A549 (cell line): ENCODE results near the gene CMIP. TPM values are rescaled to one million over a fixed set of nuclear protein-coding genes. Genes with fewer than 3 reads are reported as not detected.

Experiments
- ATAC-seq, 2 experiments: fragments of 200-7000 bp in 1 of 2; fragments of >200 bp in 1 of 2; cut with Nextera tagmentation in 1 of 2; cut with Tn5 transposase in 1 of 2; 3 replicates each; pipeline versions ENCODE4 v1.8.0 to v1.9.1; 2018 to 2020; ENCODE audit warnings: mild to moderate bottlenecking in 1 of 2, moderate library complexity in 1 of 2
- CTCF ChIA-PET: fragments of 300-600 bp; sonication (Branson Sonifier 250); formaldehyde crosslinking; extraction: SDS; loops from one replicate; lab custom pipeline; 2021; ENCODE audit warnings: antibody characterized with exemption, inconsistent platforms; lab: Yijun Ruan, JAX
- POLR2A ChIA-PET: fragments of 350-600 bp; formaldehyde crosslinking; extraction: SDS; loops from one replicate; lab custom pipeline; 2021; ENCODE audit warnings: antibody characterized with exemption, inconsistent platforms; lab: Yijun Ruan, JAX
- DNase-seq, 2 experiments: peaks; one replicate each; pipeline versions ENCODE4 v3.0.0 to v3.0.0-alpha.2; 2011 to 2016; ENCODE audit warnings: low read depth in 1 of 2, low spot score in 1 of 2
- FAIRE-seq: peaks from 2 replicates; lab custom pipeline; 2011; peaks lifted over from hg19 to GRCh38; lab: Jason Lieb, UNC
- H3K27ac ChIP-seq, 2 experiments: fragments of >200 bp; sonication (Bioruptor Twin); formaldehyde crosslinking; 3 replicates each; pipeline ENCODE4 v1.5.1; 2016 to 2017
- H3K4me1 ChIP-seq: fragments of >200 bp; sonication (Bioruptor Twin); formaldehyde crosslinking; 3 replicates; pipeline ENCODE4 v1.6.1; 2016
- H3K4me2 ChIP-seq: fragments of >200 bp; sonication (Bioruptor Twin); formaldehyde crosslinking; 3 replicates; pipeline ENCODE4 v1.6.1; 2016
- H3K4me3 ChIP-seq: fragments of >200 bp; sonication (Bioruptor Twin); formaldehyde crosslinking; 3 replicates; pipeline ENCODE4 v1.5.1; 2016
- H3K9me3 ChIP-seq: fragments of >200 bp; sonication (Bioruptor Twin); formaldehyde crosslinking; 3 replicates; pipeline ENCODE4 v1.6.1; 2016
- CBX8 ChIP-seq: fragments of 200-600 bp; sonication (generic); IDR thresholded peaks from 2 replicates; pipeline ENCODE4 v1.6.1; 2016
- CHD2 ChIP-seq: fragments of 150-350 bp; IDR thresholded peaks from 2 replicates; pipeline ENCODE4 v1.6.1; 2014; ENCODE audit warnings: low read length; ENCODE audit not compliant: partially characterized antibody
- E2F6 ChIP-seq: IDR thresholded peaks from 2 replicates; pipeline ENCODE4 v1.6.1; 2012; ENCODE audit warnings: low read depth, borderline replicate concordance
- EHF ChIP-seq: fragments of 250-450 bp; sonication (Bioruptor Pico); IDR thresholded peaks from 2 replicates; pipeline ENCODE4 v1.5.0; 2020; ENCODE audit warnings: mild to moderate bottlenecking
- EHMT2 ChIP-seq: fragments of 200-600 bp; sonication (generic); IDR thresholded peaks from 2 replicates; pipeline ENCODE4 v1.6.1; 2016; ENCODE audit warnings: antibody characterized with exemption, low read depth, mild to moderate bottlenecking, moderate library complexity
- EP300 ChIP-seq, 2 experiments: fragments of >200 bp; sonication (Bioruptor Twin); formaldehyde crosslinking; IDR thresholded peaks; 2 replicates in 1 of 2; 3 replicates in 1 of 2; pipeline ENCODE4 v1.6.1; 2016 to 2017
- FOSL2 ChIP-seq, 2 experiments: fragments of 450-650 bp in 1 of 2; fragments of >200 bp in 1 of 2; sonication (Bioruptor Twin) in 1 of 2; formaldehyde crosslinking; IDR thresholded peaks; 2 replicates each; pipeline versions ENCODE4 v1.5.0 to v1.6.1; 2016 to 2020; ENCODE audit warnings: mild to moderate bottlenecking in 1 of 2, moderate library complexity in 1 of 2
- FOXS1 ChIP-seq: fragments of 250-450 bp; sonication (Bioruptor Pico); IDR thresholded peaks from 2 replicates; pipeline ENCODE4 v1.5.0; 2020; ENCODE audit warnings: mild to moderate bottlenecking, moderate library complexity
- HDAC2 ChIP-seq: fragments of 200-600 bp; sonication (generic); IDR thresholded peaks from 2 replicates; pipeline ENCODE4 v1.6.1; 2016
- HES2 ChIP-seq: fragments of >200 bp; sonication (Bioruptor Twin); formaldehyde crosslinking; IDR thresholded peaks from 2 replicates; pipeline ENCODE4 v1.6.1; 2016
- HEYL ChIP-seq: fragments of 250-450 bp; sonication (Bioruptor Pico); IDR thresholded peaks from 2 replicates; pipeline ENCODE4 v1.8.0; 2021; ENCODE audit warnings: mild to moderate bottlenecking, moderate library complexity
- HOXB13 ChIP-seq: fragments of 250-450 bp; sonication (Bioruptor Pico); IDR thresholded peaks from 2 replicates; pipeline ENCODE4 v1.5.0; 2020; ENCODE audit warnings: low read depth, mild to moderate bottlenecking, moderate library complexity
- HOXB5 ChIP-seq: fragments of 250-450 bp; sonication (Bioruptor Pico); IDR thresholded peaks from 2 replicates; pipeline ENCODE4 v1.5.0; 2020; ENCODE audit warnings: mild to moderate bottlenecking, moderate library complexity
- KDM1A ChIP-seq: fragments of 200-600 bp; sonication (generic); IDR thresholded peaks from 2 replicates; pipeline ENCODE4 v1.6.1; 2016; ENCODE audit warnings: low read depth, mild to moderate bottlenecking
- KDM5A ChIP-seq: fragments of 200-600 bp; sonication (generic); IDR thresholded peaks from 2 replicates; pipeline ENCODE4 v1.6.1; 2016; ENCODE audit warnings: antibody characterized with exemption, mild to moderate bottlenecking
- MAFK ChIP-seq: fragments of 450-650 bp; IDR thresholded peaks from 2 replicates; pipeline ENCODE4 v1.6.1; 2014; ENCODE audit not compliant: partially characterized antibody
- PBX3 ChIP-seq: IDR thresholded peaks from 2 replicates; pipeline ENCODE4 v1.6.1; 2012
- PHF8 ChIP-seq: fragments of 200-600 bp; sonication (generic); IDR thresholded peaks from 2 replicates; pipeline ENCODE4 v1.6.1; 2016; ENCODE audit warnings: low read depth, mild to moderate bottlenecking, antibody characterized with exemption, moderate library complexity, borderline replicate concordance
- RCOR1 ChIP-seq: fragments of 150-350 bp; IDR thresholded peaks from 2 replicates; pipeline ENCODE4 v1.6.1; 2014; ENCODE audit warnings: antibody characterized with exemption, low read length, low read depth
- REST ChIP-seq: fragments of 200-600 bp; sonication (generic); IDR thresholded peaks from 2 replicates; pipeline ENCODE4 v1.6.1; 2016; ENCODE audit warnings: antibody characterized with exemption, mild to moderate bottlenecking, moderate library complexity
- ZFP36 ChIP-seq: fragments of 450-650 bp; IDR thresholded peaks from 2 replicates; pipeline ENCODE4 v1.6.1; 2014; ENCODE audit warnings: borderline replicate concordance; ENCODE audit not compliant: partially characterized antibody
- ZNF302 ChIP-seq: fragments of 250-450 bp; sonication (Bioruptor Pico); IDR thresholded peaks from 2 replicates; pipeline ENCODE4 v1.9.0; 2021; ENCODE audit warnings: inconsistent platforms, mild to moderate bottlenecking, moderate library complexity
- ZSCAN20 ChIP-seq: fragments of 250-450 bp; sonication (Bioruptor Pico); IDR thresholded peaks from 2 replicates; pipeline ENCODE4 v1.8.0; 2022; ENCODE audit warnings: mild to moderate bottlenecking, moderate library complexity
- WGBS: methylation state at CpG from one replicate; pipeline ENCODE4 v1.1.6; 2017; ENCODE audit errors: missing lambda C conversion rate; 5-methylcytosine and 5-hydroxymethylcytosine counted together
- polyA plus RNA-seq, 4 experiments: library from polyadenylated mRNA; depleted of rRNA in 3 of 4; stranded (reverse); fragments of >200 nt; fragmentation: RNase III in 1 of 4; extraction: RNeasy Plus Mini Kit Qiagen cat#74134 plus additional on column Dnase treatment in 1 of 4; gene quantifications; 2 replicates in 3 of 4; 3 replicates in 1 of 4; pipeline ENCODE4 v1.2.3, GENCODE V29; 2011 to 2017

Gene CMIP
- polyA plus RNA-seq, 2 of the 4 experiments (the other 2 are of a cell fraction): 21.6 to 125 TPM

- peaks cover 71% of the 10 kb centered on the region for H3K4me1 ChIP-seq
- ATAC-seq: no peak
- FAIRE-seq: no peak
Observed at GRCh38 chr16:81627024-81627423, 182.4 kb downstream of the CMIP start.

GRCh38 chr16:81627729-81628244 lies 183.2 kb downstream of the CMIP start:
- POLR2A ChIA-PET: no interaction called here
- Histone ChIP-seq H3K4me1 (peaks cover 78% of the 10 kb centered on the region), H3K4me3 (no peak overlapping the region), H3K4me2 (no peak overlapping the region), H3K9me3 (no peaks in the 10 kb centered on the region), H3K27ac (peak overlapping the region in 1 of 2 experiments; percentile 81; a peak in 3 of 6 replicates)
- CTCF ChIA-PET: interaction anchor here (0.6 to 2.1 kb wide), 4 partner anchors 96 to 224 kb away, joined by 3 to 8 read pairs (median 6); no protein-coding TSS in a partner anchor
- 80% methylated on average over 9 of the region's 12 CpGs for WGBS
- TF ChIP-seq CHD2 (no peak), REST (no peak), CBX8 (no peak), RCOR1 (no peak)
- ATAC-seq: peak in 1 of 2 experiments; percentile 6; a peak in 1 of 6 replicates
- FAIRE-seq: no peak
- DNase-seq: no peak

More at GRCh38 chr16:81627024-81627423, 182.4 kb downstream of the CMIP start:
- ChIA-PET CTCF (interaction anchor here (2.1 kb wide), 1 partner anchor 97 kb away, joined by 8 read pairs; no protein-coding TSS in a partner anchor), POLR2A (no interaction called here)
- Histone ChIP-seq H3K4me2 (no peak overlapping the region), H3K4me3 (no peak overlapping the region), H3K27ac (peak overlapping the region; percentile 50 to 81; a peak in 5 of 6 replicates)
- DNase-seq: peak in 1 of 2 experiments; percentile 52
- no peak for TF ChIP-seq FOSL2 (IDR thresholded peaks at IDR 0.05)
- TF ChIP-seq FOSL2 (CRISPR knock-in tag; IDR thresholded peaks at IDR 0.05): peak; percentile 10; the same call in 1 of the 2 replicates
- TF ChIP-seq KDM1A: peak; percentile 59; the same call in 1 of the 2 replicates
- TF ChIP-seq HES2: no peak
- TF ChIP-seq, all 56 proteins: peak for 2
- H3K9me3 ChIP-seq: no peaks in the 10 kb centered on the region
- 88% methylated on average over 6 of the region's 6 CpGs for WGBS

GRCh38 chr16:81629034-81629802 lies 184.6 kb downstream of the CMIP start:
- Histone ChIP-seq H3K4me1 (peaks cover 80% of the 10 kb centered on the region), H3K4me2 (no peak overlapping the region), H3K9me3 (no peaks in the 10 kb centered on the region), H3K27ac (peak overlapping the region; percentile 7 to 88; a peak in 4 of 6 replicates), H3K4me3 (no peak overlapping the region)
- ChIA-PET POLR2A (no interaction called here), CTCF (interaction anchor here (1.1 to 2.1 kb wide), 5 partner anchors 17 to 262 kb away, joined by 3 to 8 read pairs (median 4); no protein-coding TSS in a partner anchor)
- FAIRE-seq (no peak), ATAC-seq (no peak), DNase-seq (no peak)
- 87% methylated on average over 26 of the region's 26 CpGs for WGBS
- TF ChIP-seq HDAC2 (no peak), RCOR1 (no peak), ZFP36 (no peak), PHF8 (no peak), ZNF302 (CRISPR knock-in tag) (no peak), KDM5A (no peak), EHMT2 (no peak), FOXS1 (CRISPR knock-in tag) (no peak), ZSCAN20 (CRISPR knock-in tag) (no peak), MAFK (no peak), HOXB5 (CRISPR knock-in tag) (no peak), EHF (CRISPR knock-in tag) (no peak), CHD2 (no peak), HOXB13 (no peak), EP300 (IDR thresholded peaks at IDR 0.05) (no peak), PBX3 (no peak), E2F6 (no peak), CBX8 (no peak), HEYL (CRISPR knock-in tag) (no peak)
